ENCODE results near the gene SACS.

DNA sequence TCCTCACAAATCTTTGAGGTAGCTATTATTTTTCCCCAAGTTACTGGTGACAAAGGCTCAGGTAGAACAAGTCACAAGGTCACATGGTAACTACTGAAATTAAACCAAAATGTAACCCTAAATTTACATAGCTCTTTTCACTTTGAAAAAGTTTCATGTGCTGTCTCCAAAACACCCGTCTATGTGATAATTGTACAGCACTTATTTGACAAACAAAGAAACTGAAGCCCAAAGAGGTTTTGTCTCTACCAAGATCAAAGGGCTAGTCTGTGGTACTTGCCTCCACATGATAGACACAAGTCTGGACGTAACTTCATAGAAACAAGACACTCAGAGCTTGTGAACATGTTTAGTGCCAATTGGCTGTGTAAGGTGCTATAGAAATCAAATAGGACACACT lies 108.3 kb downstream of the SACS start:
- TF ChIP-seq, protein P1, sequence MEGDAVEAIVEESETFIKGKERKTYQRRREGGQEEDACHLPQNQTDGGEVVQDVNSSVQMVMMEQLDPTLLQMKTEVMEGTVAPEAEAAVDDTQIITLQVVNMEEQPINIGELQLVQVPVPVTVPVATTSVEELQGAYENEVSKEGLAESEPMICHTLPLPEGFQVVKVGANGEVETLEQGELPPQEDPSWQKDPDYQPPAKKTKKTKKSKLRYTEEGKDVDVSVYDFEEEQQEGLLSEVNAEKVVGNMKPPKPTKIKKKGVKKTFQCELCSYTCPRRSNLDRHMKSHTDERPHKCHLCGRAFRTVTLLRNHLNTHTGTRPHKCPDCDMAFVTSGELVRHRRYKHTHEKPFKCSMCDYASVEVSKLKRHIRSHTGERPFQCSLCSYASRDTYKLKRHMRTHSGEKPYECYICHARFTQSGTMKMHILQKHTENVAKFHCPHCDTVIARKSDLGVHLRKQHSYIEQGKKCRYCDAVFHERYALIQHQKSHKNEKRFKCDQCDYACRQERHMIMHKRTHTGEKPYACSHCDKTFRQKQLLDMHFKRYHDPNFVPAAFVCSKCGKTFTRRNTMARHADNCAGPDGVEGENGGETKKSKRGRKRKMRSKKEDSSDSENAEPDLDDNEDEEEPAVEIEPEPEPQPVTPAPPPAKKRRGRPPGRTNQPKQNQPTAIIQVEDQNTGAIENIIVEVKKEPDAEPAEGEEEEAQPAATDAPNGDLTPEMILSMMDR (conservative IDR thresholded peaks at IDR 0.05 in 1 of 2, IDR thresholded peaks at IDR 0.05 in 1 of 2; ENCODE audit: extremely low read depth in 1 of 2, insufficient read depth in 1 of 2, low read depth in 1 of 2, low read length in 2 of 2): no peak
- TF ChIP-seq EZH2 (IDR thresholded peaks at IDR 0.05; ENCODE audit: borderline replicate concordance, low read length): no peak

Measured in mammary epithelial cell (primary cell).